GM10248 (cell line): Measurements from ENCODE around the gene UBE2B.

Experiments
- CTCF ChIA-PET: fragments of 300-600 bp; sonication (Branson Sonifier 250); formaldehyde crosslinking; extraction: SDS; loops from one replicate; lab custom pipeline; 2021; ENCODE audit warnings: antibody characterized with exemption; lab: Yijun Ruan, JAX
- POLR2A ChIA-PET: fragments of 350-650 bp; sonication (Branson Sonifier 250); formaldehyde crosslinking; extraction: SDS; loops from one replicate; lab custom pipeline; 2020; ENCODE audit warnings: antibody characterized with exemption; lab: Yijun Ruan, JAX
- DNase-seq: peaks from one replicate; pipeline ENCODE4 v3.0.0; 2012; ENCODE audit errors: extremely low spot score
- TF ChIP-seq, protein P1 (sequence below): IDR thresholded peaks from 2 replicates; pipeline ENCODE4 v1.5.1; 2012; ENCODE audit warnings: mild to moderate bottlenecking, low read depth; ENCODE audit errors: extremely low read depth, missing control alignments, control extremely low read depth

Gene UBE2B

DNA sequence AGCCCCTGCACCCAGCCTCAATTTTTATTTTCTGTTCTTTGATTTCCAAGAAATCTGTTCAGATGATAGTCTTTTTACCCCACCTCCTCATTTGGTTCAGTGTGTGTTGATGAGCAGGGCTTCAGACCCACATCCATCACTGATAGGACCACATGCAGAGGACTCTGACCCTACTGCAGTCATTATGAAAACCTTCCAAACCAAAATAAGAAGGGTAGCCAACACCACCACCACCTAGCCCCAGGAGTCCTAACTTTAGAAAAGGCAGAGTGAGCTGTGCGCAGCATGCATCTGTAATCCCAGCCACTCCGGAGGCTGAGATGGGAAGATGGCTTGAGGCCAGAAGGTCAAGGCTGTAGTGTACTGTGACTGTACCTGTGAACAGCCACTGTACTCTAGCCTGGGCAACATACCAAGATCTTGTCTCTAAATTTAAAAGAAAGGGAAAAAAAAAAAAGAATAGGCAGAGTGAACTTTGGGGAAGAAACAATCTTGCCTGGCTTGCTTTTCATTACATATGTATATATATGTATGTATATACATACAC is 27.3 kb downstream of the UBE2B start:
- no peak for DNase-seq
- ChIA-PET POLR2A (no interaction called here), CTCF (interaction anchor here (2.5 kb wide), 1 partner anchor 12 kb away, joined by 12 read pairs; the partner anchor contains the start of gene CDKN2AIPNL)
- TF ChIP-seq, protein P1, sequence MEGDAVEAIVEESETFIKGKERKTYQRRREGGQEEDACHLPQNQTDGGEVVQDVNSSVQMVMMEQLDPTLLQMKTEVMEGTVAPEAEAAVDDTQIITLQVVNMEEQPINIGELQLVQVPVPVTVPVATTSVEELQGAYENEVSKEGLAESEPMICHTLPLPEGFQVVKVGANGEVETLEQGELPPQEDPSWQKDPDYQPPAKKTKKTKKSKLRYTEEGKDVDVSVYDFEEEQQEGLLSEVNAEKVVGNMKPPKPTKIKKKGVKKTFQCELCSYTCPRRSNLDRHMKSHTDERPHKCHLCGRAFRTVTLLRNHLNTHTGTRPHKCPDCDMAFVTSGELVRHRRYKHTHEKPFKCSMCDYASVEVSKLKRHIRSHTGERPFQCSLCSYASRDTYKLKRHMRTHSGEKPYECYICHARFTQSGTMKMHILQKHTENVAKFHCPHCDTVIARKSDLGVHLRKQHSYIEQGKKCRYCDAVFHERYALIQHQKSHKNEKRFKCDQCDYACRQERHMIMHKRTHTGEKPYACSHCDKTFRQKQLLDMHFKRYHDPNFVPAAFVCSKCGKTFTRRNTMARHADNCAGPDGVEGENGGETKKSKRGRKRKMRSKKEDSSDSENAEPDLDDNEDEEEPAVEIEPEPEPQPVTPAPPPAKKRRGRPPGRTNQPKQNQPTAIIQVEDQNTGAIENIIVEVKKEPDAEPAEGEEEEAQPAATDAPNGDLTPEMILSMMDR, result no peak

GRCh38 chr5:134403951-134404350 is 32.6 kb downstream of the UBE2B start:
- ChIA-PET POLR2A (interaction anchor here (0.5 kb wide), 1 partner anchor 29 kb away, joined by 10 read pairs; no protein-coding TSS in a partner anchor), CTCF (interaction anchor here (0.8 to 1.5 kb wide), 4 partner anchors 24 to 191 kb away, joined by 3 read pairs; no protein-coding TSS in a partner anchor)
- no peak for DNase-seq

DNA sequence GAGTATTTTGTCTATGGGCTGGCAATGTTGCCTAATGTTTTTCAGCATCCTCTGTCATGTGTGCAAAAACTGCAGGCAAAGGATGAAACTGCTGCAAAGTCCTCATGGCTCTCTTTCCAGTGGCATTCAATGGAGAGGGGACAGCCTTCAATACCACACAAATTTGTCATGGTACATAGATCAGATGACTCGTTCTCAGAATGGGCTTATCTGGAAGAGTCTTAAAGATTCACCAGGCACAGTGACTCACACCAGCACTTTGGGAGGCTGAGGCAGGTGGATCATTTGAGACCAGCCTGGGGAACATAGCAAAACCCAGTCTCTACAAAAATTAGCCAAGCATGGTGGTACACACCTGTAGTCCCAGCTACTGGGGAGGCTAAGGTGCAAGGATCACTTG is 35.0 kb downstream of the UBE2B start:
- TF ChIP-seq, protein P1, result no peak
- DNase-seq, result no peak
- POLR2A ChIA-PET, result no interaction called here
- CTCF ChIA-PET, result interaction anchor here (0.9 to 1.4 kb wide), 6 partner anchors 11 to 181 kb away, joined by 3 to 4 read pairs (median 3); no protein-coding TSS in a partner anchor

More at GRCh38 chr5:134403951-134404350, 32.6 kb downstream of the UBE2B start:
- TF ChIP-seq, protein P1, result no peak

- TF ChIP-seq, protein P1, result no peak
- ChIA-PET CTCF (interaction anchor here (0.6 to 3.5 kb wide), 3 partner anchors 11 to 178 kb away, joined by 3 to 12 read pairs (median 7); no protein-coding TSS in a partner anchor), POLR2A (no interaction called here)
- no peak for DNase-seq
These were observed 38.0 kb downstream of the UBE2B start for GRCh38 chr5:134409321-134409720.

- no peak for DNase-seq
- TF ChIP-seq, protein P1, result no peak
- CTCF ChIA-PET, result interaction anchor here (0.7 to 3.5 kb wide), 31 partner anchors 9 to 265 kb away, joined by 3 to 25 read pairs (median 5); no protein-coding TSS in a partner anchor
- POLR2A ChIA-PET, result no interaction called here
These were observed 39.5 kb downstream of the UBE2B start for GRCh38 chr5:134410822-134411221.

GRCh38 chr5:134411228-134411545 is 39.8 kb downstream of the UBE2B start:
- no peak for DNase-seq
- CTCF ChIA-PET, result interaction anchor here (0.6 to 3.5 kb wide), 34 partner anchors 9 to 266 kb away, joined by 3 to 25 read pairs (median 5); no protein-coding TSS in a partner anchor
- POLR2A ChIA-PET, result no interaction called here
- TF ChIP-seq, protein P1, result no peak
